Inferior parietal cortex (tissue), 1 donor: ENCODE data around the gene R3HDM2.

Source experiments
- DNase-seq: peaks from one replicate; pipeline ENCODE4 v3.0.0-alpha.2; 2016; ENCODE audit errors: extremely low spot score

The R3HDM2 gene

GRCh38 chr12:57216014-57216911, 214.6 kb downstream of the R3HDM2 start, which contains the start of gene NXPH4:
TSS of gene NXPH4 (plus strand) at chr12:57216794. CDS start at chr12:57216970, 176 bp downstream.
- DNase-seq, result no peak

- DNase-seq, result no peak
These were observed 215.2 kb downstream of the R3HDM2 start for GRCh38 chr12:57215668-57216013.

GRCh38 chr12:57215065-57215464, 215.8 kb downstream of the R3HDM2 start:
- no peak for DNase-seq

- DNase-seq, result peak; percentile 55
These were observed 216.5 kb downstream of the R3HDM2 start for GRCh38 chr12:57214398-57214781.

GRCh38 chr12:57213763-57214397, 217.0 kb downstream of the R3HDM2 start:
- DNase-seq, result no peak

GRCh38 chr12:57213058-57213715, 217.7 kb downstream of the R3HDM2 start:
- peak; percentile 88 for DNase-seq

- DNase-seq, result no peak
These were observed 218.2 kb downstream of the R3HDM2 start for GRCh38 chr12:57212701-57213057.

- DNase-seq, result no peak
These were observed 218.8 kb downstream of the R3HDM2 start for GRCh38 chr12:57211791-57212700.

- no peak for DNase-seq
These were observed 219.7 kb downstream of the R3HDM2 start for GRCh38 chr12:57210926-57211692.

GRCh38 chr12:57210461-57210860, 220.4 kb downstream of the R3HDM2 start:
- DNase-seq, result no peak

- DNase-seq, result no peak
These were observed 220.9 kb downstream of the R3HDM2 start for GRCh38 chr12:57209916-57210315.

- peak; percentile 47 for DNase-seq
These were observed 222.1 kb downstream of the R3HDM2 start for GRCh38 chr12:57208631-57209282.

GRCh38 chr12:57207731-57208630, 222.9 kb downstream of the R3HDM2 start:
- DNase-seq, result no peak

- DNase-seq, result no peak
These were observed 224.9 kb downstream of the R3HDM2 start for GRCh38 chr12:57205931-57206330.

- DNase-seq, result no peak
These were observed 225.7 kb downstream of the R3HDM2 start for GRCh38 chr12:57205186-57205585.

- no peak for DNase-seq
These were observed 226.4 kb downstream of the R3HDM2 start for GRCh38 chr12:57204454-57204853.

- no peak for DNase-seq
These were observed 227.1 kb downstream of the R3HDM2 start for GRCh38 chr12:57203791-57204190.
